Measurements from ENCODE around the gene SEPTIN8. TPM values are rescaled to one million over a fixed set of nuclear protein-coding genes. Genes with fewer than 3 reads are reported as not detected.
A peak's percentile ranks its signal among the peaks of the same experiment; 100 is the strongest.

SEPTIN8 gene
- total and polyA plus RNA-seq, 2 experiments from 2014 or later = 26.9 to 41.9 TPM

DNA sequence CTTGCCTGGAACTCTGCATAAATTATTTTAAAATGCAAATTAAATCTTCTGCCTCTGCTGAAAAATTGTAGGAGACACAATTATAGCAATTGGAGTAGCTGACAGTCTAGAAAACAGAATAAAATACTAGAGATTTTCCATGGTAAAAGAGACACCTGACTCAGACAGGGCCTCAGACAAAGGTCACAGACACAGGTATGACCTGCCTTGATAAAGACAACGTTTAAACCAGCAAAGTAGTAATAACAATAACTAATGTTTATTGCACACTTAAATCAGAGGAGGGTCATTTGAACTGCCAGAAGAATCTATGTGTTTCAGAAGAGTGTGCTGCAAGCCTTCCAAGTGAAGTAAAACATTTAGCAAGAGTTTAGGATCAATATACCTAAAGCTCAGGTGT is 40.0 kb upstream of the SEPTIN8 start:
- no peak for TF ChIP-seq EZH2phosphoT487 (IDR thresholded peaks at IDR 0.05; ENCODE audit: insufficient read depth, low read depth)
- no peak for TF ChIP-seq EZH2 (IDR thresholded peaks at IDR 0.05; ENCODE audit: insufficient read depth, poor library complexity, severe bottlenecking)
- H3K27me3 ChIP-seq (replicated peaks; ENCODE audit: insufficient read depth) = peaks cover 12% of the 10 kb centered on the region
- no peak overlapping the region for H3K4me3 ChIP-seq
- H3F3A ChIP-seq (ENCODE audit: insufficient read depth) = peaks cover 21% of the 10 kb centered on the region
- no peaks in the 10 kb centered on the region for H3K9me2 ChIP-seq (ENCODE audit: insufficient read depth)
- DNase-seq = no peak
- H3K36me3 ChIP-seq (ENCODE audit: low read depth) = no peaks in the 10 kb centered on the region
- H3K9ac ChIP-seq = no peak overlapping the region
- H3K79me2 ChIP-seq (ENCODE audit: insufficient read depth) = no peaks in the 10 kb centered on the region
- 52 to 58% methylated on average over 1 of the region's 1 CpG for WGBS, 2 experiments (ENCODE audit: low coverage in 1 of 2, low lambda C conversion rate in 2 of 2, missing lambda C conversion rate in 2 of 2)
- in situ Hi-C loops (cut with MboI) = loop anchor here (25.0 kb wide), 1 partner anchor 430 kb away; no protein-coding TSS in a partner anchor
- H2AFZ ChIP-seq = peak overlapping the region; percentile 23; the same call in 1 of the 2 replicates
- H3K4me1 ChIP-seq (ENCODE audit: insufficient read depth) = peaks cover 8% of the 10 kb centered on the region; the same call in 1 of the 2 replicates
- H3K27ac ChIP-seq = no peak overlapping the region
- H3K9me3 ChIP-seq (ENCODE audit: low read depth) = no peaks in the 10 kb centered on the region
- H4K20me1 ChIP-seq (ENCODE audit: insufficient read depth) = no peaks in the 10 kb centered on the region
- H3K4me2 ChIP-seq (ENCODE audit: unreplicated experiment) = no peak overlapping the region

GRCh38 chr5:132816554-132816953 is 39.5 kb upstream of the SEPTIN8 start:
- Histone ChIP-seq H3K4me3 (no peak overlapping the region), H3K27me3 (replicated peaks; ENCODE audit: insufficient read depth) (peaks cover 16% of the 10 kb centered on the region), H2AFZ (peak overlapping the region; percentile 23; the same call in 1 of the 2 replicates), H3K79me2 (ENCODE audit: insufficient read depth) (no peaks in the 10 kb centered on the region), H4K20me1 (ENCODE audit: insufficient read depth) (no peaks in the 10 kb centered on the region), H3K9me2 (ENCODE audit: insufficient read depth) (no peaks in the 10 kb centered on the region), H3K4me1 (ENCODE audit: insufficient read depth) (peaks cover 8% of the 10 kb centered on the region; the same call in 1 of the 2 replicates), H3K9me3 (ENCODE audit: low read depth) (no peaks in the 10 kb centered on the region), H3K4me2 (ENCODE audit: unreplicated experiment) (no peak overlapping the region), H3K9ac (no peak overlapping the region), H3K36me3 (ENCODE audit: low read depth) (no peaks in the 10 kb centered on the region), H3K27ac (no peak overlapping the region), H3F3A (ENCODE audit: insufficient read depth) (peaks cover 17% of the 10 kb centered on the region)
- in situ Hi-C loops (cut with MboI) = loop anchor here (25.0 kb wide), 1 partner anchor 429 kb away; no protein-coding TSS in a partner anchor
- no peak for DNase-seq
- no peak for TF ChIP-seq EZH2phosphoT487 (IDR thresholded peaks at IDR 0.05; ENCODE audit: insufficient read depth, low read depth)
- TF ChIP-seq EZH2 (IDR thresholded peaks at IDR 0.05; ENCODE audit: insufficient read depth, poor library complexity, severe bottlenecking) = no peak

DNA sequence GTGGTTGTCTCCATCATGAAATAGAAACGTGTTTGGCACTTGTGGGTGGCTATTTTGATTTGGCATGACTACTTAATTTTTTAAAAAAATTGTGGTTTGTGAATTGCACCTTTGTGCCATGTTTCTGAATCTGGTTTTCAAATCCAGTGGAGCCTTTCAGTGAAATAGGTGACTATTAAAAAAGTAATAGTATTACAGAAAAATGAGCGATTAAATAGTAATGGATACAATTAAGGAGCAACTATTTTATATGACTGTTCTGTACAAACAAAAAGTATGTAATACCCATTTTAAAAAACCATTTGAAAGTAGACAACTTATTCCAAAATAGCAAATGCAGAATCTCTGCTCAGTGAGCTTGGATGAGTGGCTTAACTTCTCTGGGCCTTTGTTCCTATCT is 39.0 kb upstream of the SEPTIN8 start:
- peaks cover 8% of the 10 kb centered on the region; the same call in 1 of the 2 replicates for H3K4me1 ChIP-seq (ENCODE audit: insufficient read depth)
- WGBS, 2 experiments (ENCODE audit: low coverage in 1 of 2, low lambda C conversion rate in 2 of 2, missing lambda C conversion rate in 2 of 2) = 63 to 71% methylated on average over 2 of the region's 2 CpGs
- H2AFZ ChIP-seq = no peak overlapping the region
- in situ Hi-C loops (cut with MboI) = loop anchor here (25.0 kb wide), 1 partner anchor 429 kb away; no protein-coding TSS in a partner anchor
- no peaks in the 10 kb centered on the region for H3K9me3 ChIP-seq (ENCODE audit: low read depth)
- no peak overlapping the region for H3K9ac ChIP-seq
- no peak overlapping the region for H3K4me2 ChIP-seq (ENCODE audit: unreplicated experiment)
- peaks cover 13% of the 10 kb centered on the region for H3F3A ChIP-seq (ENCODE audit: insufficient read depth)
- H3K27ac ChIP-seq = no peak overlapping the region
- no peaks in the 10 kb centered on the region for H3K79me2 ChIP-seq (ENCODE audit: insufficient read depth)
- no peak overlapping the region for H3K4me3 ChIP-seq
- H4K20me1 ChIP-seq (ENCODE audit: insufficient read depth) = no peaks in the 10 kb centered on the region
- DNase-seq = no peak
- no peaks in the 10 kb centered on the region for H3K36me3 ChIP-seq (ENCODE audit: low read depth)
- no peak for TF ChIP-seq EZH2phosphoT487 (IDR thresholded peaks at IDR 0.05; ENCODE audit: insufficient read depth, low read depth)
- no peak for TF ChIP-seq EZH2 (IDR thresholded peaks at IDR 0.05; ENCODE audit: insufficient read depth, poor library complexity, severe bottlenecking)
- no peaks in the 10 kb centered on the region for H3K9me2 ChIP-seq (ENCODE audit: insufficient read depth)
- H3K27me3 ChIP-seq (replicated peaks; ENCODE audit: insufficient read depth) = peaks cover 21% of the 10 kb centered on the region

DNA sequence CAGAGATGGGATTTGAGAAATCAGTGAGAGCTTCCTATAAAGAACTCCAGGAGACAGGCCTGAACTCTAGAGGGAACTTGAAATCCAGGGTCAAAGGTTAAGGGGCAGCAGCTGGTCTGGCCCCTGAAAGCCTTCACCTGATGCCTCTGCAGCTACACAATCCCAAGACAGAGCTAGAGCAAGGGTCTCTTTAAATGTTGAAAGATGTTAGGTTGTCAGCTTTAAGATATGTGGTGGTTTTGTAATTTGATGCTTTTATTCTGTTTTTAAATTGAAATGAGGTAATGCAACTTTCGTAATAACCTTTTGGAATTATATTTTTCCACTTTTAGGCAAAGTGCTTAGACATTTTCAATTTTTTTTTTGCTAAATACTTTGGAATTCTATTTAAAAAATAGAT is 38.4 kb upstream of the SEPTIN8 start:
- no peak overlapping the region for H3K27ac ChIP-seq
- no peak overlapping the region for H3K4me3 ChIP-seq
- peak; percentile 57 for DNase-seq
- H3F3A ChIP-seq (ENCODE audit: insufficient read depth) = peaks cover 10% of the 10 kb centered on the region
- H3K4me2 ChIP-seq (ENCODE audit: unreplicated experiment) = no peak overlapping the region
- WGBS, 2 experiments (ENCODE audit: low coverage in 1 of 2, low lambda C conversion rate in 2 of 2, missing lambda C conversion rate in 2 of 2) = 77 to 83% methylated on average over 1 of the region's 1 CpG
- H3K4me1 ChIP-seq (ENCODE audit: insufficient read depth) = peaks cover 8% of the 10 kb centered on the region; the same call in 1 of the 2 replicates
- TF ChIP-seq EZH2 (IDR thresholded peaks at IDR 0.05; ENCODE audit: insufficient read depth, poor library complexity, severe bottlenecking) (no peak), EZH2phosphoT487 (IDR thresholded peaks at IDR 0.05; ENCODE audit: insufficient read depth, low read depth) (no peak)
- peaks cover 23% of the 10 kb centered on the region for H3K27me3 ChIP-seq (replicated peaks; ENCODE audit: insufficient read depth)
- no peaks in the 10 kb centered on the region for H3K9me2 ChIP-seq (ENCODE audit: insufficient read depth)
- H2AFZ ChIP-seq = no peak overlapping the region
- H4K20me1 ChIP-seq (ENCODE audit: insufficient read depth) = no peaks in the 10 kb centered on the region
- no peaks in the 10 kb centered on the region for H3K36me3 ChIP-seq (ENCODE audit: low read depth)
- H3K9me3 ChIP-seq (ENCODE audit: low read depth) = no peaks in the 10 kb centered on the region
- in situ Hi-C loops (cut with MboI) = loop anchor here (25.0 kb wide), 1 partner anchor 428 kb away; no protein-coding TSS in a partner anchor
- no peaks in the 10 kb centered on the region for H3K79me2 ChIP-seq (ENCODE audit: insufficient read depth)
- no peak overlapping the region for H3K9ac ChIP-seq

Data from GM23248 (cell line).